Lung microvascular endothelial cell (primary cell): ENCODE data around the gene ATP8A2. TPM values are rescaled to one million over a fixed set of nuclear protein-coding genes. Genes with fewer than 3 reads are reported as not detected.

Source experiments
- DNase-seq, 2 donors: peaks; one replicate each; pipeline versions ENCODE4 v3.0.0 to v3.0.0-alpha.2; 2010; ENCODE audit warnings: low read depth in 2 of 2
- total RNA-seq: library from RNA; depleted of rRNA; stranded (reverse); fragments of >200 nt; gene quantifications from 2 replicates; pipeline ENCODE4 v1.2.1, GENCODE V29; 2014

The ATP8A2 gene
- total RNA-seq, 1 donor from 2014 or later: under 0.01 TPM

DNA sequence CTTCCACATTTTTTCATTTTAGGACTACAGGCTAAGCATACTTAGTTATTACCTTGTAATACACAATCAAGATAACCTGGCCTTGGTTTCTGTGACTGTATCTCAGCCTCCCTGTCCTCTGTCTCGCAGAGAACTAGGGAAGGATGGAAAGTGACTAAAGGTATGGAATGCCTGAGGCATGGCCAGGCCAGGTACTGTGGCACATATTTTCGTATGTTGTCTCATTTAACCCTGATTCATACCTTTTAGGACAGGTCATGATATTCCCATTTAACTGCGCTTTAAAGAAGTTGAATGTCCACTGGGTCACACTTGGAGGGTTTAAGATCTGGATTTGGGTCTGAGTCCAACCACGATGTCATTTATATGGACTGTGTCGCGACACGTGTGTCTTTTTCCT, 357.4 kb downstream of the ATP8A2 start:
- DNase-seq: no peak

- no peak for DNase-seq
Observed at GRCh38 chr13:25731037-25731436, 359.3 kb downstream of the ATP8A2 start.

- DNase-seq: no peak
Observed at GRCh38 chr13:25731536-25731935, 359.8 kb downstream of the ATP8A2 start.

DNA sequence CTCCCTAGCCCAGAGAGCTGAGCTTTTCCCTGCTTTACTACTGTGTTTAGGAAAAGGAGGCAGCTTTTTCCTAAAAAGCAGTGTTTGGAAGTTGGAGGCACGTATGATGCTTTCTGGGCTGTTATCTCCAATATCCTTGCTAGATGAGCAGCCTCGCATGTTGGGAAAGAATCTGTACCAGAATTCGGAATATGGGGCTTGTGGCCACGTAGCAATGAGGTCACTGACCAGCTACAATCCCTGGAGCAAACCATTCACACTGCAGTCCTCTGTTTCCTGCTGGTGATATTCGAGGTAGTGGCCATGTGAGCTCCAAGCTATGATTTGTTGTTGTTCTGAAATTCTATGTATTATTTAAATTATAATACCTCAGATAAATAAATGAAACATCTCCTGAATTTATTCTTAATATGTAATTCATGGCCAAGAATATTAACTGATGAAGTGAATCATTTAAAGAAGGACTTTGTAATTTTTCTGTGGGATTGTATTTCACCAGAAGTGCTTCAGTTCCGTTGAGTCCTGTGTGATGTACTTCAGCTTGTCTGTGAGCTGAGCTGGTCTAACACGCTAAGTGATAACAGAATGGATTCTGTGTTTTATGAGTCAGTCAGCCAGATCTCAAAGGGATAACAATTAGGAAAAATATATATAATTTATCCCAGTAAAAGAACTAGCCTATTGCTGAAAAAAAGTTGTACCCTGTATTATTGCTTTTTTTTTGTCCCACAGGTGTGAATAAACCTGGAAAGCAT, 360.5 kb downstream of the ATP8A2 start:
- no peak for DNase-seq

DNA sequence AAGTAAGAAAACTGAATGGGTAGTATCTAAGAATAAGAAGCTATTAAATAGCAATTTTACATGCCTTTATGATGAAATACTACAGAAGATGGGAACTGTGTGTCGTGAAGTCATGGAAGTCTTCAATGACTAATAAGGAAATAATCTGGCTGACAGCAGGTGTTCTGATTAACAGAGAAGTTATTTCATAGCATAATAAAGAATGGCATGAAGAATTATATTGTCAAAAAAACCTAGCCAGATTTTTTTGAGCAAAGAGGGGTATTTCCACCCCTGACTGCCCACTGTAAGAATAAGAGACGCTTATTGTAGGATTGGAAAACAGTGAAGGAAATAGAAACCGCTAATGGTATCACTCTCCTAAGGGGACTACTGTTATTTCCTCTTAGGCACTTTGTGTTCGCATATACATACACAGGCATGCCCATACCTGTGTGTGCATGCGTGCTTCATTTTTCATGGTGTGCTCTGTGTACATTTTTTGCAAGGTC, 361.3 kb downstream of the ATP8A2 start:
- DNase-seq: no peak

DNA sequence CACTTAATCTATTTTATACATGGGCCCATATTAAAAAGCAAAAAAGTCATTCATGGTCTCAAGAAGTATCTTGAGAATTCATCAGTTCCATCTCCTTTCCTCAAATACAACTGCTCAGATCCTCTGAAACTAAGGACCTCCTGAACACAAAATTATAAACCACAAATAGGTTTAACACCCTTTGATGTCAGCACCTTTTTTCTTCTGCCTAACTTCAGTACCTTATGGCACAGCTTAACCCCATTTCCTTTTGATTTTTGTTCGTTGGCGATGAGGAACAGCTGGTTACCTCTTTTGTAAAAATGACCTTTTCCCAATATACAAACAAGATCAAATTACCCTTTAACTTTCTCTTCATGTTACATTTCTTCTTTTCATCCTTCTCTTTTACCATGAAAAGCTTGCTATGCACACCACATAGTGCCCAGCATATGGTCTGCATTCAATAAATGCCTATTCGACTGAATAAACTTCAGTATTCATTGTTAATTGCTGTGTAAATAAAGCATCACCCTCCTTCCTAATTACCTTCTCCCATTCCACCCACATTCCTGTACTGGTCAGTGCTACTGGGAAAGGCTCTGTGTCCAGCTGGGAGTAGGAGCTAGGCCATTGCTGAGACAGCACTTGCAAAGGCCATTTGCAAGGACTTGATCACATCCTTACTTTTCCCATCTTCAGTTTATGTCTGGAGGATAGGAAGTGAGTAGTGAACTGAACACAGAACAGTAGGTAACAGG, 362.1 kb downstream of the ATP8A2 start:
- DNase-seq: no peak

- DNase-seq: peak in 1 of 2 donors; percentile 6
Observed at GRCh38 chr13:25738342-25739196, 366.8 kb downstream of the ATP8A2 start.

- no peak for DNase-seq
Observed at GRCh38 chr13:25739376-25739775, 367.6 kb downstream of the ATP8A2 start.

GRCh38 chr13:25741796-25742195, 370.0 kb downstream of the ATP8A2 start:
- no peak for DNase-seq

DNA sequence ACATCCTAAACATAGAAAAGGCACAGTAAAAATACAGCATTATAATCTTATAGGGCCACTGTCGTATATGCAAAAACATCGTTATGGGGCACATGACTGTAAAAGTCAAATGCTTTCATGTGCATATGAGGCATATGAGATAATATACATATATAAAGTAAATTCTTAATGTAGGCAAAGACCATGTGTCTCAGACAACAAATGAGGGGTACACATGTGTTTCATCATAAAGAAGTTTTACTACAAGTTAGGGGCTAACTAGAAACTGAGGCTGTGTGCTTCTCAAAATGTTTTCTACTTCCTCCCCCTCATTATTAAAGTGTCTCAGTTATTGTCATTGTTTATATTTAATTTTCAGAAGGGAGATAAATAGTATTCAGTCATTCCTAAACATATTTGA, 370.4 kb downstream of the ATP8A2 start:
- no peak for DNase-seq

DNA sequence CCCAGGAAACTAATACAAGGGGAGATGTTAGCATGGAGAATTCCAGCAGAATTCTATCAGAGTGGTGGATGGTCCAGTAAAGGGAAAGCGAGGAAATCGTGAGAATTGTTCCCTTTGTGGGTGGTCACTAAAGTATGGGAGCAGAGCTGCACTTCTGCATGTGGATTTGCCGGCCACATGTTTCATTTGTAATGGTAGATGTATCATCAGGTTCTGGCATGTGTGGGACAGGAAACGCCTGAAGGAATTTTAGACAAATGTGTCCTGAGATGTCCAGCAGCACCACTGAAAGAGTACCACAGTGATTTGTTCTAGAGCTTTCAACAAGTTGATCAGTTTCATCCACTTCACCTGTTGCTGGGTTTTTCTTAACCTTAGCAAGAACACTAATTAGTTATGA, 371.6 kb downstream of the ATP8A2 start:
- DNase-seq: no peak

DNA sequence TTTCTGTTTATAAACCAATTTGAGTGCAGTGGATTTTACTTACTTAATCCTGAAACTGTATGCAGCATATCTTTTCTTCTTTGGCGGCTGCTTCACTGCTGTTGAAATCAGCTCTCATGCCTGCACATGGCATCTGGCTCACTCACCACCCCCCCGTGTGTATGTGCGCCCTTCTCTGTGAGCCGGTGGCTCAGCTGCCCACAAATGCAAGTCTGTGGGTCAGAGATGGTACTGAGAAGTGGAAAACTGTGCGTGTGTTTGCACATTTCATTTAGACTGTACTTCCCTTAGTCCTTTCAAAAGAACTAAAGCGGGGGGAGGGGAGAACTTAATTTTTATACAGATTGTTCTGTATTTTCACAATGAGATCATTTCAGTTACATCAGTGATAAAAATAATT, 372.4 kb downstream of the ATP8A2 start:
- DNase-seq: no peak

- DNase-seq: no peak
Observed at GRCh38 chr13:25746131-25746530, 374.4 kb downstream of the ATP8A2 start.

- peak; percentile 41 to 64 for DNase-seq
Observed at GRCh38 chr13:25752957-25753551, 381.3 kb downstream of the ATP8A2 start.

DNA sequence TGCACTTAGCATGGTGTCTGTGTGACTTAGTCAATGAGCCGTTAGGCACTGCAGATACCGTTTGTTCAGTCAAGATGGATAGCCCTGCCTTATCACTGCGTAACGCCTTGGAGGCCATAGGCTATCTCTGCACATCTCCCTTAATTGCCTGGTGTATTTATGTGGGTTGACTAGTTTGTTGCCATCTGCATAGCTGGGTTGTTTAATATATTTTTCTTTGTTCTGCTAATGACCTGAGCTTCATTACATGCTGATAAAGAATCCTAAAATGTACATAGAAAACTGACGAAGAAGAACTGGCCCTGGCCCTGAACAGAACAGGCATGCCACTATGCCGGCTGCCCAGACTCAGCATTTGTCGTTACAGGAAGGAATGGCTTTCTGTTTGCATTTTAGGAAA, 382.2 kb downstream of the ATP8A2 start:
- DNase-seq: no peak

GRCh38 chr13:25756251-25756650, 384.5 kb downstream of the ATP8A2 start:
- no peak for DNase-seq

DNA sequence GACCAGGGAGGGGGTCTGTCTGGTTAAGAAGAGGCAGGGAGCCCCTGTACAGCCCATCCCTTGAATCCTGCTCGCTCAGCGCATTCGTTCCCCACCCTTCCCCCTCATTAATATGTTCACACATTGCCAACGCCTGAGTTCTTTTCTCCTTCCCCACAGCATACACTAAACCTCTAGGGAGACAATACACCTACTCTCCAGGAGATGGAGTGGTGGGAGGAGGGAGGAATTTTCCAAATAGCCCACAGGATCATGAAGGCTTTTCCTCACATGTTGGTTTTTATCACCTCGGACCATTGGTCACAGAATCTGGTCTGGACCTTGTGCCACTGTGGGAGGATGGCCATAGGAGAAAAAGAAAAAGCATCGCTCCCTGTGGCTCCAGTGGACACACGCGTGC, 385.1 kb downstream of the ATP8A2 start:
- no peak for DNase-seq

DNA sequence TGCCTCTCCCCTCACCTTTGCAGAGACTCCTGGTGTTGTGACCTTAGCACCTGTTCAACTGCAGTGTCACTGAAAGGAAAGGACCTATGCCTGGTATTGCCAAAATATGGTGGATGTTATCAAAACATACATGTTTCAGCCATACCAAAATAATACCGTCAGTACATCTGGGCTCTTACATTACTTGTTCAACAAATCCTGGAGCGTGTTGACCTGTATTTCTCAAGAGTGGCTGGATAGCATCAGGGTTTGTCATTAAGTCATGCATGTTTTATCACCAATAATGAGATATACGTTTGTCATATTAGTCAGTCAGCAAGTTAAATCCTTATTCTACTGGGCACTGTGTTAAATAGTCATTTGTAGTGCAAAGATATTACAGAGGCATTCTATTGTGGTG, 389.3 kb downstream of the ATP8A2 start:
- no peak for DNase-seq

GRCh38 chr13:25762281-25762680, 390.5 kb downstream of the ATP8A2 start:
- no peak for DNase-seq

GRCh38 chr13:25762795-25763377, 391.1 kb downstream of the ATP8A2 start:
- DNase-seq: no peak

GRCh38 chr13:25764378-25764777, 392.6 kb downstream of the ATP8A2 start:
- no peak for DNase-seq
